KOPT-K1 (cell line): Measurements from ENCODE around the gene TFEC.
"Not testable (repeated sequence)": the region's sequence is repeated elsewhere in the genome, so short reads cannot be mapped to it uniquely, and the experiment has no call there.

Experiments
- H3K27ac ChIP-seq: fragments of 200-600 bp; sonication (generic); 2 replicates; pipeline ENCODE4 v1.5.1; 2016; ENCODE audit warnings: antibody characterized with exemption, mild to moderate bottlenecking, low read depth, low read length; ENCODE audit not compliant: poor library complexity, severe bottlenecking
- H3K36me3 ChIP-seq: fragments of 200-600 bp; sonication (generic); 2 replicates; pipeline ENCODE4 v1.5.1; 2017; ENCODE audit warnings: antibody characterized with exemption, mild to moderate bottlenecking, low read length, moderate library complexity; ENCODE audit not compliant: insufficient read depth
- H3K9me3 ChIP-seq: fragments of 200-600 bp; sonication (generic); 2 replicates; pipeline ENCODE4 v1.5.1; 2017; ENCODE audit warnings: antibody characterized with exemption, low read length, mild to moderate bottlenecking; ENCODE audit not compliant: insufficient read depth, poor library complexity, severe bottlenecking

The TFEC gene, protein sequence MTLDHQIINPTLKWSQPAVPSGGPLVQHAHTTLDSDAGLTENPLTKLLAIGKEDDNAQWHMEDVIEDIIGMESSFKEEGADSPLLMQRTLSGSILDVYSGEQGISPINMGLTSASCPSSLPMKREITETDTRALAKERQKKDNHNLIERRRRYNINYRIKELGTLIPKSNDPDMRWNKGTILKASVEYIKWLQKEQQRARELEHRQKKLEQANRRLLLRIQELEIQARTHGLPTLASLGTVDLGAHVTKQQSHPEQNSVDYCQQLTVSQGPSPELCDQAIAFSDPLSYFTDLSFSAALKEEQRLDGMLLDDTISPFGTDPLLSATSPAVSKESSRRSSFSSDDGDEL

DNA sequence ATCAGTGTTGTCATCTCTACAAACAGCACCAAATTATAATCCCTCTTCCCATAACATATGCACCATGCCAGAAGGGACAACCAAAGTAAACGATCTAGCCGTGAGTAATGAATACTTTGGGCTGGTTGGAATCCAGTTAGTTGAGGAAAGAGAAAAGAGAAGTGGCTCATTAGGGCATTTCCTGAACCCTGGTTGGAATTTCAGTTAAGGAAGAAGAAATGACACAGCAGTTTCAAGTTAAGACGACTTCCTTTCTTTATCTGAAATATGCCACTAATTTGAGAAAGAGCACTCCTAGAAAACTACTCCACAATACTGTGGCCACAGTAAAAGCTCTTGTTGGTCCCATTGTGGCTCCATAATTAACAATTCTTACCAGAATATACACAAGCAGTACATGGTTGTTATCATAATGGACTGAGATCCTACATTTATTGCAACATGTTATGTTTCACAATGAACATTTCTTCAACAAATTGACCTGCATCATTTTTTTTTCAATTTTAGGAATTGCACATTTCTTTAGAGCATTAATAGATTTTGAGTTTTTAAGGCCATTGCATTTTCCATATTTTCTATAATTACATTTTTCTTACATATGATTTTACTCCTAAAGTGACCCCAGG is at the start of gene TFEC:
Gene TFEC (minus strand): TSS at position 113 of the 626 bp plus-strand sequence. CDS start 46,322 bp downstream, outside the sequence.
- Histone ChIP-seq H3K36me3 (peaks cover 82% of the 10 kb centered on the region), H3K27ac (no peak within 1 kb of the TSS), H3K9me3 (no peaks in the 10 kb centered on the region)

DNA sequence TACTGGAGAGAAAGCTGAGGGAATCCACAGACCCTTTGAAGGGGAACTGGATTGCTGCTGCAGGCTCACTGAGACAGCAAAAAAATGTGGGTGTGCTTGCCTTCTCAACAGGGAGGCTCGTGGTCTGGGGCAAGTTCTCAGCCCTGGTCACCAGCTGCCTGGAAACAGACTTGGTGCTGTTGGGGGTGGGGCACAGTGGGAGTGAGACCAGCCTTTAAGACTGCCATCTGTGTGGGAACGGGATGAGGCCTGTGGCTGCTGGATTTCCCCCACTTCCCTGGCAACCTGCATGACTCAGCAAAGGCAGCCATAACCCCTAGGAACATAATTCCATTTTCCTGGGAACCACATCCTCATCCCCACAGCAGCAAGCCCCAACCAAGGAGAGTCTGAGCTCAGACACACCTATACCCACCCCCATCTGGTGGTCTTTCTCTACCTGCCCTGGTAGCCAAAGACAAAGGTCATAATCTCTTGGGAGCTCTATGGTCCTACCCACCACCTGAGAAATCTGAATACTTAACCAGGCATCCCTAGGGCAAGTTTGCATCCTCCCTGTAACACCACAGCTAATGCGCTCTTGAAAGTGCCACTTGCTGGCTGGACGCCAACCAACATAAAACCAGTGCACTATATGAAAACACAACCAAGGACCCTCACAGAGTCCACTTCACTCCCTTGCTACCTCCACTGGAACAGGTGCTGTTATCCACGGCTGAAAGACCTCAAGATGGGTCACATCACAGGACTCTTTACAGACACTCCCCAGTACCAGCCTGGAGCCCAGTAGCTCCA is 45.0 kb upstream of the TFEC start:
- Histone ChIP-seq H3K27ac (no peak overlapping the region), H3K9me3 (peaks cover 20% of the 10 kb centered on the region), H3K36me3 (peaks cover 83% of the 10 kb centered on the region)

DNA sequence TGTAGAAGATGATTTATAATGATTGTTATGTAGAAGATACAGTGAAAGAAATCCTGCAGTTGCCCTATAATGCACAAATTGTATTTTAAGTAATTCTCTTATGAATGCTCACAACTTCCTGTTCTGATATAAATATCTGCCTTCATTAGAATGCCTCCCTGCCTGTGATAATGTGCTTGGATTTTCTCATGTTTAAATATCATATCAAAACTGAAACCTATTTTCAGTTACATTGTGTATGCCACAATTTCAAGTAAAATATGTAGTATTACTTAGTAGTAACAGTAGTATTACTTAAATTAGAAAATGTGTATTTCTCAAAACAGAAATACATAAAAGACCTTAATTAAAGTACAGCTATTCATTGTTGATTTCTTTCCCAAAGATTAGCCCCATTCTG is 41.1 kb upstream of the TFEC start:
- Histone ChIP-seq H3K27ac (no peak overlapping the region), H3K36me3 (peaks cover 82% of the 10 kb centered on the region), H3K9me3 (no peaks in the 10 kb centered on the region)

DNA sequence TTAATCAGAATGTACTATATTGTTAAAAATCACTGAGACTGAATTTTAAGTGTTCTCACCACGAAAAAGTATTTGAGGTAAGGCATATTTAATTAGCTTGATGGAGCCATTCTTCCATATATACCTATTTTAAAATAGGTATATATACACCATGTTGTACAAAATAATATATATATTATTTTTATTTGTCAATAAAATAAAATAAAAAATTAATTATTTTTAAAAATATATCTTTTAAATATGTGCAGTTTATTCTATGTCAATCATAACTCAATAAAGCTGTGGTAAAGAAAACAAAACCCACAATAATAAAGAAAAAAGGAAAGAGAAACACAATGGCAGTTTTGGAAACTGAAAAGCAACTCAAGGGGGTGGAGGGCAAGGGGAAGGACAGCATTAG is 33.6 kb upstream of the TFEC start:
- H3K27ac ChIP-seq: no peak overlapping the region
- peaks cover 78% of the 10 kb centered on the region for H3K36me3 ChIP-seq
- no peaks in the 10 kb centered on the region for H3K9me3 ChIP-seq

DNA sequence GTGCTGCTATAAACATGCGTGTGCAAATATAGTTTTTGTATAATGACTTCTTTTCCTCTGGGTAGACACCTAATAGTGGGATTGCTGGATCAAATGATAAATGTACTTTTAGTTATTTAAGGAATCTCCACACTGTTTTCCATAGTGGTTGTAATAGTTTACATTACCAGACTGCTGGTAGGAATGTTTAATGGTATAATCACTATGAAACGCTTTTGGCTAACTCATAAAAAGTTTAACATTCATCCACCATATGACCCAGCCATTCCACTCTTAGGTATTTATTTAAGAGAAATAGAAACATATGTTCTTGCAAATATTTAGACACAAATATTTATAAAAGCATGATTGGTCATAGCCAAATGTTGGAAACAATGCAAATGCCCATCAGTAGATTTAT is 32.1 kb upstream of the TFEC start:
- H3K9me3 ChIP-seq: no peaks in the 10 kb centered on the region
- no peak overlapping the region for H3K27ac ChIP-seq
- H3K36me3 ChIP-seq: peaks cover 65% of the 10 kb centered on the region

DNA sequence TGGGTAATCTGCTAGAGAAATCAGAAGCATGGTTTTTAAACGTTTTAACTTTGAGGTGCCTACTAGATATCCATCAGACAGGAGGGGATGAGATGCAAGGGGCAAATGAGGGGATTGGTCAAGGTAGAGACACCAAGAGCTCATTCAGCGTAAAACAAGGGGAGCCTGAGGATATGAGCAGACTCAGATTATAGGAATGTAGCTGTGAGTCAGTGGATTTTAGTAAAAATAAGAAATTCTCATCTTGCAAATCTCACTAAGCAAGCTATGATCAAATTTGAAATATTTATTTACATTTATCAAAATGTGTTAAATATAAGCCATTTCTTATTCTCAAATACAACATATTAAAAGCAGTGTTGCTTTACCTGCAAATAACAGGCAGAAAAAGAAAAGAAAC is 21.4 kb upstream of the TFEC start:
- Histone ChIP-seq H3K9me3 (peaks cover 17% of the 10 kb centered on the region), H3K36me3 (peaks cover 77% of the 10 kb centered on the region), H3K27ac (no peak overlapping the region)

DNA sequence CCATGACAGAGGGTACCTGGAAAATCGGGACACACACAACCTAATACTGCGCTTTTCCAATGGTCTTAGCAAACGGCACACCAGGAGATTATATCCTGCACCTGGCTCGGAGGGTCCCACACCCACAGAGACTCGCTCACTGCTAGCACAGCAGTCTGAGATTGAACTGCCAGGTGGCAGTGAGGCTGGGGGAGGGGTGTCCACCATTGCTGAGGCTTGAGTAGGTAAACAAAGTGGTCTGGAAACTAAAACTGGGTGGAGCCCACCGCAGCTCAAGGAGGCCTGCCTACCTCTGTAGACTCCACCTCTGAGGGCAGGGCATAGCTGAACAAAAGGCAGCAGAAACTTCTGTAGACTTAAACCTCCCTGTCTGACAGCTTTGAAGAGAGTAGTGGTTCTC is 16.7 kb upstream of the TFEC start:
- peaks cover 70% of the 10 kb centered on the region for H3K36me3 ChIP-seq
- not testable (repeated sequence) for H3K27ac ChIP-seq
- peaks cover 17% of the 10 kb centered on the region for H3K9me3 ChIP-seq

DNA sequence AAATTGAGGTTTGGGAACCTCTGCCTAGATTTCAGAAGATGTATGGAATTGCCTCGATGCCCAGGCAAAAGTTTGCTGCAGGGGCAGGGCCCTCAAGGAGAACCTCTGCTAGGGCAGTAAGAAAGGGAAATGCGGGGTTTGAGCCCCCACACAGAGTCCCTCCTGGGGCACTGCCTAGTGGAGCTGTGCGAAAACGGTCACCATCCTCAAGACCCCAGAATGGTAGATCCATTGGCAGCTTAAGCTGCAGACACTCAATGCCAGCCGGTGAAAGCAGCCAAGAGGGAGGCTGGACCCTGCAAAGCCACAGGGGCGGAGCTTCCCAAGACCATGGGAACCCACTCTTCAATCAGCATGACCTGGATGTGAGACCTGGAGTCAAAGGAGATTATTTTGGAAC is 15.0 kb upstream of the TFEC start:
- Histone ChIP-seq H3K9me3 (peaks cover 3% of the 10 kb centered on the region), H3K36me3 (peaks cover 71% of the 10 kb centered on the region), H3K27ac (no peak overlapping the region)

DNA sequence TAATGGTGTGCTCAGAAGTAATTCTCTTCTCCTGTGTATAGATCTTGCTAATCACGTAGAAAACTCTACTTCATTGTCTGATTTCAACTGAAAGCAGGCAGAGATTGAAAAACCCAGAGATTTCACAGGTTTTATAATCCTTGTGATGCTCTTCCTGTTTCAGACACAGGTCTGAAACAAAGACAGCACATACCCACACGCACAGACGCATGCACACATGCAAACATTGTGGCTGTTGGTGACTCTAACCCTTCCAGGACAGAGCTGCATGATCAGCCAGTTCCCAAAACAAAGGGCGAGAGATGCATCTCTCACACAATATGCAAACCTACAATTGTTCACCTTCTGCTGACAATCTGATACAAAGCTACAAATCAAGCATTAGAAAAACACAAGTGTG is 11.1 kb upstream of the TFEC start:
- H3K36me3 ChIP-seq: peaks cover 78% of the 10 kb centered on the region
- no peaks in the 10 kb centered on the region for H3K9me3 ChIP-seq
- H3K27ac ChIP-seq: no peak overlapping the region

DNA sequence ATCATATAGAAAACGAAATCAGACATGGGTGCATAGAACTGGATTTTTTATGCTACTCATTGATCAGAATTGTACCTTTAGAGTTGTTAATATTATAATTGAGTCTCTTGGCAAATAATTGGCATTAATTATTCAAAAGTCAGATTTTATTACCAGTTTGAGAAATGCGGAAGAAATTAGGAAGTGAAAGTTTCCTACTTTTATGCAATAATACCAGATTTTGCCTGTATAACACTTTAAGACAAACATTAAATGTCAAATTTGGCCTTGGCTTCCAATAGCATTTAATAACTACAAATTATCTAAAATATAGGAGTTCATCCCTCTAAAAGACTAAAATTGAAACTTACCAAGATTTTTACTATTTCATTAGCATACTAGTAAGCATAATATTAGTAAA is 6.8 kb upstream of the TFEC start:
- no peak overlapping the region for H3K27ac ChIP-seq
- peaks cover 80% of the 10 kb centered on the region for H3K36me3 ChIP-seq
- no peaks in the 10 kb centered on the region for H3K9me3 ChIP-seq

DNA sequence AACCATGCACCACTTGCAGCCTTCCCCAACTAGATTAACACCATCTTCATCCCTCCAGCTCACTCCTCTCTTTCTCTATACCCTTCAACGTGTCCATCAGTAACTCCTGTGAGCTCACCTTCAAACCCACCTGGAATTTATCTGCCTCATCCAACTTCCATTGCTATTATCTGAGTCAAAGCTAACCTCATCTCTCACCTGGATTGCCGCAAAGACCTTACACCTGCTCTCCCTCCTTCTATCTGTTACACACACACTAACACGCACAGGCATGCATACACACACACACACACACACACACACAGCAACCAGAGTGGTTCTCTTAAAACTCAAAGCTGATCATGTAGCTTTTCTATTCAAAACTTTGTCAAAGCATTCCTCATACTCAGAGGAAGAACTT is 3.8 kb upstream of the TFEC start:
- H3K9me3 ChIP-seq: no peaks in the 10 kb centered on the region
- peaks cover 79% of the 10 kb centered on the region for H3K36me3 ChIP-seq
- H3K27ac ChIP-seq: no peak overlapping the region

DNA sequence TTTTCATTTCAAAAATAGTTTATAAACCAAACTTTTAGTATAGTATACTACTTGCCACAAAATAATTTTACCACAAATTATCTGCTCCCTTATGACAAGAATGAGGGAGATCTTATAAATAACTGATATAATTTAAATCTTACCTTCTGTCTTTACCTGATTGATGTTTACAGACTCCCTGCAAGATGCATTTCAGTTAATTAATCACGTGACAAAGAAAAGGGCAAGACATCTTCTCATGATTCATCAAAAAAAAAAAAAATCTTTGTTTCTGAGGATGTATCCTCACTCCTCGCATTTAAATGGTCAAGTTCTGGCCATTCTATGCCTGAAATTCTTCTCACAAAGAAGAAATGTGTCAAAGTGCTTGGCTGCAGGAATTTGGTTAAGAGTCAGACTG is 2.3 kb upstream of the TFEC start:
- H3K36me3 ChIP-seq: peaks cover 78% of the 10 kb centered on the region
- no peaks in the 10 kb centered on the region for H3K9me3 ChIP-seq
- no peak overlapping the region for H3K27ac ChIP-seq

DNA sequence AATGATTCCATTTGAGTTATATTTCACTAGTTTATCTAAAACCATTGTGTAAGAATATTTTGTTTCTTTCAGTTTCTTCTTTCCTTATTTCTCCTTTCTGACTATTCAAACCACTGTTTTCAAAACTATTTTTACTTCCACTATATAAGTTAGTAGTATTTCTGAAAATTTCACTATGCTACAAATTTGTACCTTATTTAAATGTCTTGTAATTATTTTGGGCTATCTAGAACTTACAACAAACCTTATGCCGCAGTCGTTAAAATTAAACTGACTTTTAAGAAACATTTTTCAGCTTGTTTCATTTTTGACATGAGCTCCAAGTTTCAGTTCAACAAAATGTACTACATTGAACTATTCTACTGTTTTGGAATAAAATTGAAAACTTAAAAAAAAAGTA is 1.8 kb downstream of the TFEC start:
- Histone ChIP-seq H3K27ac (no peak overlapping the region), H3K9me3 (no peaks in the 10 kb centered on the region), H3K36me3 (peaks cover 77% of the 10 kb centered on the region)

DNA sequence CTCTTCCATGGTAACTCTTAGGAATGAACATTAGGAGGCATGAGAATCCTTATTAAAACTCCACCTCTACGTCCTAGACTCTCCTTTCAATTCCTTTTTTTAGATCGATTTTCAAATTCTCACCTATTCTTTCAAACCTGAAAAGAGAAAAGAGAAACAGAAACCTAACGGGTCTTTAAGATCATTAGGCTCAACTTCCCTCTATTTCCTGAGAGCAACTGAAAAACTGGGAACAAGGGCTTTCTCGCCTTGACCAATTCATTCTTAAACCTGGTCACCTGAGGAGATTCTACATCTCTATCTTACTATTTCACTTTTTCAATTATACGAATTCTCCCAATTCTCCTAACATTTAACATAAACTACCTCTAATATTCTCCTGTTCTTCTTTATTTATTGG is 2.8 kb downstream of the TFEC start:
- peaks cover 77% of the 10 kb centered on the region for H3K36me3 ChIP-seq
- no peaks in the 10 kb centered on the region for H3K9me3 ChIP-seq
- no peak overlapping the region for H3K27ac ChIP-seq
